Neural cell (in vitro differentiated cells): Measurements from ENCODE around the gene KLK10. TPM values are rescaled to one million over a fixed set of nuclear protein-coding genes. Genes with fewer than 3 reads are reported as not detected.

Experiments used
- H2AFZ ChIP-seq: fragments of 200-600, 300-800 bp; sonication (generic), shearing (Covaris generic); 2 replicates; pipeline ENCODE4 v1.6.0; 2014; ENCODE audit warnings: low read depth, mild to moderate bottlenecking, antibody characterized with exemption, low read length, moderate library complexity
- H3F3A ChIP-seq: fragments of 200-600 bp; shearing (Covaris generic); 2 replicates; pipeline ENCODE4 v1.6.1; 2016; ENCODE audit warnings: mild to moderate bottlenecking, moderate library complexity, mixed read lengths, antibody characterized with exemption, low read length; ENCODE audit not compliant: insufficient read depth, poor library complexity, severe bottlenecking
- H3K27ac ChIP-seq: fragments of 200-600, 300-800 bp; sonication (generic), shearing (Covaris generic); 2 replicates; pipeline ENCODE4 v1.5.1; 2014; ENCODE audit warnings: mild to moderate bottlenecking, low read length, moderate library complexity
- H3K27me3 ChIP-seq: fragments of 300-800, 200-600 bp; sonication (generic), shearing (Covaris generic); 2 replicates; pipeline ENCODE4 v1.6.0; 2014; ENCODE audit warnings: mild to moderate bottlenecking, low read depth, low read length, moderate library complexity; ENCODE audit not compliant: insufficient read depth
- H3K36me3 ChIP-seq: fragments of 300-800, 200-600 bp; sonication (generic), shearing (Covaris generic); 2 replicates; pipeline ENCODE4 v1.5.1; 2014; ENCODE audit warnings: mild to moderate bottlenecking, antibody characterized with exemption, low read length, moderate library complexity; ENCODE audit not compliant: insufficient read depth
- H3K4me2 ChIP-seq: fragments of 300-800, 200-600 bp; sonication (generic), shearing (Covaris generic); 2 replicates; pipeline ENCODE4 v1.6.0; 2014; ENCODE audit warnings: mild to moderate bottlenecking, low read length
- H3K4me3 ChIP-seq: fragments of 300-800, 200-600 bp; sonication (generic), shearing (Covaris generic); 2 replicates; pipeline ENCODE4 v1.5.1; 2014; ENCODE audit warnings: mild to moderate bottlenecking, low read length, moderate library complexity
- H3K79me2 ChIP-seq: fragments of 200-600 bp; shearing (Covaris generic); replicated peaks from 2 replicates; pipeline ENCODE4 v1.6.0; 2014; ENCODE audit warnings: mild to moderate bottlenecking, low read length, moderate library complexity; ENCODE audit not compliant: insufficient read depth
- H3K9ac ChIP-seq: fragments of 300-800, 200-600 bp; sonication (generic), shearing (Covaris generic); 2 replicates; pipeline ENCODE4 v1.6.1; 2016; ENCODE audit warnings: mild to moderate bottlenecking, low read length, mixed read lengths
- H3K9me2 ChIP-seq: fragments of 200-600 bp; shearing (Covaris generic); 2 replicates; pipeline ENCODE4 v1.6.1; 2016; ENCODE audit warnings: mild to moderate bottlenecking, low read length, mixed read lengths; ENCODE audit not compliant: insufficient read depth
- H3K9me3 ChIP-seq: fragments of 200-600, 300-800 bp; sonication (generic), shearing (Covaris generic); 2 replicates; pipeline ENCODE4 v1.6.1; 2016; ENCODE audit warnings: mild to moderate bottlenecking, mixed run types, low read length, moderate library complexity, mixed read lengths
- H4K20me1 ChIP-seq: fragments of 200-600 bp; shearing (Covaris generic); 2 replicates; pipeline ENCODE4 v1.6.1; 2016; ENCODE audit warnings: mild to moderate bottlenecking, mixed run types; ENCODE audit not compliant: insufficient read depth
- EP300 ChIP-seq: fragments of 450-650 bp; conservative IDR thresholded peaks from 2 replicates; pipeline ENCODE4 v1.6.1; 2014; ENCODE audit warnings: antibody characterized with exemption, mild to moderate bottlenecking, moderate library complexity; ENCODE audit not compliant: poor library complexity, severe bottlenecking
- EZH2 ChIP-seq: fragments of 200-600, 300-800 bp; shearing (Covaris generic), sonication (generic); IDR thresholded peaks from 2 replicates; pipeline ENCODE4 v1.6.1; 2014; ENCODE audit warnings: antibody characterized with exemption, low read length, borderline replicate concordance, mild to moderate bottlenecking; ENCODE audit not compliant: insufficient read depth, poor library complexity, severe bottlenecking
- MXI1 ChIP-seq: fragments of 450-650 bp; conservative IDR thresholded peaks from 2 replicates; pipeline ENCODE4 v1.6.1; 2014; ENCODE audit warnings: antibody characterized with exemption, mild to moderate bottlenecking; ENCODE audit not compliant: poor library complexity, severe bottlenecking
- POLR2AphosphoS5 ChIP-seq: IDR thresholded peaks from 2 replicates; pipeline ENCODE4 v1.6.1; 2012
- RAD21 ChIP-seq: fragments of 450-650 bp; conservative IDR thresholded peaks from 2 replicates; pipeline ENCODE4 v1.6.1; 2014; ENCODE audit warnings: antibody characterized with exemption, mild to moderate bottlenecking, moderate library complexity
- REST ChIP-seq: IDR thresholded peaks from 2 replicates; pipeline ENCODE4 v1.6.1; 2012; ENCODE audit warnings: borderline replicate concordance
- SMC3 ChIP-seq: fragments of 450-650 bp; conservative IDR thresholded peaks from 2 replicates; pipeline ENCODE4 v1.6.1; 2014; ENCODE audit warnings: antibody characterized with exemption, mild to moderate bottlenecking, moderate library complexity; ENCODE audit not compliant: poor library complexity
- TAF1 ChIP-seq: IDR thresholded peaks from 2 replicates; pipeline ENCODE4 v1.6.1; 2012; ENCODE audit warnings: low read depth
- polyA plus RNA-seq: library from polyadenylated mRNA; depleted of rRNA; stranded (reverse); fragments of >200 nt; gene quantifications from 2 replicates; pipeline ENCODE4 v1.2.3, GENCODE V29; 2014
- TF ChIP-seq, protein P1 (sequence below): fragments of 450-650 bp; IDR thresholded peaks from 2 replicates; pipeline ENCODE4 v1.5.1; 2014; ENCODE audit warnings: antibody characterized with exemption, mild to moderate bottlenecking, moderate library complexity; ENCODE audit not compliant: poor library complexity, severe bottlenecking

The KLK10 gene
- polyA plus RNA-seq, 1 donor from 2014 or later = 0.73 TPM

DNA sequence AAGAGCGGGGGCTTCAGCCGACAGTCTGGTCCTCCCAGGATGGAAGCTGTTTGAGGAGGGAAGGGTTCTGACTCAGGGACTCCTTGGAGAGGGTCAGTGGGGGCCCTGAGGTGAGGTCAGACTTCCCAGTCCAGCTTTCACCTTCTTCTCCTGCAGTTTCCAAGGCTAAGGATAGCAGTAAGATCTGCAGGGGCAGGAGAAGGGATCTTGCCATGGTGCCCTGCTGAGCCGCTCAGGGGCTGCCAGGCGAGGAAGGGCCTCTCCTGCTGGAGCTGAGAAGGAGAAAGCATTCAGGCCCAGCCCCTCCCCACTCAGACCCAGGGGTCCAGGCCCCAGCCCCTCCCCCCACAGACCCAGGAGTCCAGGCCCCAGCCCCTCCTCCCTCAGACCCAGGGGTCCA is 37.3 kb downstream of the KLK10 start:
- Histone ChIP-seq H3K4me3 (no peak overlapping the region), H3K9me3 (no peaks in the 10 kb centered on the region), H3K27ac (no peak overlapping the region), H4K20me1 (no peaks in the 10 kb centered on the region), H3K9ac (no peak overlapping the region), H2AFZ (no peak overlapping the region), H3K9me2 (no peaks in the 10 kb centered on the region), H3K4me2 (no peak overlapping the region), H3K36me3 (no peaks in the 10 kb centered on the region), H3K79me2 (no peaks in the 10 kb centered on the region), H3F3A (no peaks in the 10 kb centered on the region), H3K27me3 (no peaks in the 10 kb centered on the region)
- TF ChIP-seq, protein P1, sequence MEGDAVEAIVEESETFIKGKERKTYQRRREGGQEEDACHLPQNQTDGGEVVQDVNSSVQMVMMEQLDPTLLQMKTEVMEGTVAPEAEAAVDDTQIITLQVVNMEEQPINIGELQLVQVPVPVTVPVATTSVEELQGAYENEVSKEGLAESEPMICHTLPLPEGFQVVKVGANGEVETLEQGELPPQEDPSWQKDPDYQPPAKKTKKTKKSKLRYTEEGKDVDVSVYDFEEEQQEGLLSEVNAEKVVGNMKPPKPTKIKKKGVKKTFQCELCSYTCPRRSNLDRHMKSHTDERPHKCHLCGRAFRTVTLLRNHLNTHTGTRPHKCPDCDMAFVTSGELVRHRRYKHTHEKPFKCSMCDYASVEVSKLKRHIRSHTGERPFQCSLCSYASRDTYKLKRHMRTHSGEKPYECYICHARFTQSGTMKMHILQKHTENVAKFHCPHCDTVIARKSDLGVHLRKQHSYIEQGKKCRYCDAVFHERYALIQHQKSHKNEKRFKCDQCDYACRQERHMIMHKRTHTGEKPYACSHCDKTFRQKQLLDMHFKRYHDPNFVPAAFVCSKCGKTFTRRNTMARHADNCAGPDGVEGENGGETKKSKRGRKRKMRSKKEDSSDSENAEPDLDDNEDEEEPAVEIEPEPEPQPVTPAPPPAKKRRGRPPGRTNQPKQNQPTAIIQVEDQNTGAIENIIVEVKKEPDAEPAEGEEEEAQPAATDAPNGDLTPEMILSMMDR = no peak
- TF ChIP-seq SMC3 (no peak), EZH2 (no peak), RAD21 (no peak), MXI1 (no peak), REST (no peak), EP300 (no peak), POLR2AphosphoS5 (no peak), TAF1 (no peak)

DNA sequence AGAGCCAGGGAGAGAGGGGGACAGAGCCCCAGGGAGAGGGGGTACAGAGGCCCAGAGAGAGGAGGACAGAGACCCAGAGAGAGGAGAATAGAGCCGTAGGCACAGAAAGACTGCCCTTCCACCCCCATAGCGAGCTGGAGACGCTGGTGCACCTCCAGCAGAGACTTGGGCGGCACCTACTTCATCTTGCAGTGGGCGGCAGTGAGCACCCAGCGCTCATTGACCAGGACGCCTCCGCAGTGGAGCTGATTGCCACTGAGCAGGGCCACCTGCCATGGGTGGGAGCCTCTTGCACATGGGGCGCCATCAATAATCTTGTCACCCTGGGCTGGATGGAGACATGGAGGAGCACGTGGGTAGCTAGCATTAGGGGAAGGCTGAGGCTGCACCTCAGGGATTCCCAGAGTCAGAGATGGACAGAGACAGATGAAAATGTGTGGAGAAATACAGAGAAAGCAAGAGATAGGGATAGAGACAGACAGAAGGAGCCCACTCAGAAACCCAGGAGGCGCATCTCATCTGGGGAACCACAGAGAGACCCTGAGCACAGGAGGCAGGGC is 37.8 kb downstream of the KLK10 start:
- no peak overlapping the region for H3K4me3 ChIP-seq
- no peak overlapping the region for H3K9ac ChIP-seq
- no peaks in the 10 kb centered on the region for H3F3A ChIP-seq
- H3K9me2 ChIP-seq = no peaks in the 10 kb centered on the region
- H3K36me3 ChIP-seq = no peaks in the 10 kb centered on the region
- TF ChIP-seq, protein P1 = no peak
- no peak for TF ChIP-seq EZH2
- TF ChIP-seq RAD21 = no peak
- no peak for TF ChIP-seq MXI1
- TF ChIP-seq REST = no peak
- no peaks in the 10 kb centered on the region for H3K9me3 ChIP-seq
- H3K4me2 ChIP-seq = no peak overlapping the region
- H3K27me3 ChIP-seq = no peaks in the 10 kb centered on the region
- no peak overlapping the region for H3K27ac ChIP-seq
- H2AFZ ChIP-seq = no peak overlapping the region
- H3K79me2 ChIP-seq = no peaks in the 10 kb centered on the region
- no peaks in the 10 kb centered on the region for H4K20me1 ChIP-seq
